Rectal smooth muscle tissue (tissue), 1 donor: Measurements from ENCODE around the gene HOMER2.

Source experiments
- H3K27ac ChIP-seq: one replicate; pipeline ENCODE4 v1.7.0; 2013; ENCODE audit warnings: low read depth, low read length, inconsistent platforms
- H3K27me3 ChIP-seq: one replicate; pipeline ENCODE4 v1.7.0; 2013; ENCODE audit warnings: low read length; ENCODE audit not compliant: control insufficient read depth, insufficient read depth
- H3K36me3 ChIP-seq: one replicate; pipeline ENCODE4 v1.7.0; 2013; ENCODE audit warnings: low read length; ENCODE audit not compliant: control insufficient read depth, insufficient read depth
- H3K4me1 ChIP-seq: one replicate; pipeline ENCODE4 v1.7.0; 2013; ENCODE audit warnings: low read length; ENCODE audit not compliant: control insufficient read depth, insufficient read depth
- H3K4me3 ChIP-seq: one replicate; pipeline ENCODE4 v1.7.0; 2013; ENCODE audit warnings: low read length
- H3K9ac ChIP-seq: one replicate; pipeline ENCODE4 v1.7.0; 2013; ENCODE audit warnings: low read length

Gene HOMER2

GRCh38 chr15:82845686-82846085 lies 106.8 kb downstream of the HOMER2 start:
- Histone ChIP-seq H3K4me3 (no peak overlapping the region), H3K27me3 (no peaks in the 10 kb centered on the region), H3K9ac (no peak overlapping the region), H3K27ac (no peak overlapping the region), H3K4me1 (no peaks in the 10 kb centered on the region), H3K36me3 (no peaks in the 10 kb centered on the region)

DNA sequence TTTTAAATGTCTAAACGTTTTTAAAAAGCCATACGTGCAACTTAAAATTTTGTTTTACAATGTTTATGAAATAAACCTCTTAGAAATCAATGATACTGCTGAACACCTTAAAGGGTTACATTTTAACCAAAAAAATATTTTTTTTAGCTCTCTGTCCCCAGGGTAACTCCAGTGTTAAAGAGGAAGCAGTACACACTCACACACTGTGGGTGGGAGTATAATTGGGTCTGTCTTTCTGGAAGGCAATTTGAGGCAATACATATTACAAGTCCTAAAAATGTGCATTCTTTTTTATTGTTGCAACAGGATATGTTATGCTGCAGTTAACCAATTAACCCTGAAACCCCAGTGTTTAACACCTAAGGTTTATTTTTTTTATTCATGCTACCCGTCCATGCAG lies 109.0 kb downstream of the HOMER2 start:
- Histone ChIP-seq H3K4me3 (no peak overlapping the region), H3K27ac (no peak overlapping the region), H3K36me3 (no peaks in the 10 kb centered on the region), H3K9ac (no peak overlapping the region), H3K27me3 (no peaks in the 10 kb centered on the region), H3K4me1 (no peaks in the 10 kb centered on the region)

DNA sequence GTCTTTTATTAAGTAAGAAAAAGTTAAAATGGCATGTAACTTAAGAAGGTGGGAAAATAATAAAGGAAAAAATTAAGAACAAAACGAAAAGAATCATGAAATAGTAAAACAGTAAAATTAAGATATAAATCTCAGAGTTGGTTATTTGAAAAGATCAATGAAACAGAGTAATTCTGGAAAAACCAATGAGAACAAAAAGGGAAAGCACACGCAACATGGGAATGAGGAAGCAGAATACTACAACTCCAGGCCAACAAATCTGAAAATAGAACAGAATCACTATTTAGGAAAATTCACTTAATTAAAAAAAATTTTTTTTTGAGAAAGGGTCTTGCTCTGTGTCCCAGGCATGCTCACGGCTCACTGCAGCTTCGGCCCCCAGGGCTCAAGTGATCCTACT lies 112.4 kb downstream of the HOMER2 start:
- H3K9ac ChIP-seq = no peak overlapping the region
- no peak overlapping the region for H3K4me3 ChIP-seq
- H3K27me3 ChIP-seq = no peaks in the 10 kb centered on the region
- no peak overlapping the region for H3K27ac ChIP-seq
- no peaks in the 10 kb centered on the region for H3K4me1 ChIP-seq
- peaks cover 19% of the 10 kb centered on the region for H3K36me3 ChIP-seq

- H3K4me1 ChIP-seq = no peaks in the 10 kb centered on the region
- H3K36me3 ChIP-seq = peaks cover 22% of the 10 kb centered on the region
- H3K9ac ChIP-seq = no peak overlapping the region
- no peak overlapping the region for H3K4me3 ChIP-seq
- no peaks in the 10 kb centered on the region for H3K27me3 ChIP-seq
- H3K27ac ChIP-seq = no peak overlapping the region
These were observed 113.4 kb downstream of the HOMER2 start for GRCh38 chr15:82839136-82839535.

GRCh38 chr15:82838096-82838735 lies 114.3 kb downstream of the HOMER2 start:
- Histone ChIP-seq H3K4me1 (no peaks in the 10 kb centered on the region), H3K27ac (no peak overlapping the region), H3K36me3 (peaks cover 25% of the 10 kb centered on the region), H3K27me3 (no peaks in the 10 kb centered on the region), H3K9ac (no peak overlapping the region), H3K4me3 (no peak overlapping the region)

- Histone ChIP-seq H3K27ac (no peak overlapping the region), H3K27me3 (no peaks in the 10 kb centered on the region), H3K4me3 (no peak overlapping the region), H3K4me1 (no peaks in the 10 kb centered on the region), H3K9ac (no peak overlapping the region), H3K36me3 (peaks cover 31% of the 10 kb centered on the region)
These were observed 117.1 kb downstream of the HOMER2 start for GRCh38 chr15:82835391-82835917.

GRCh38 chr15:82833362-82833682 lies 119.2 kb downstream of the HOMER2 start:
- Histone ChIP-seq H3K27ac (no peak overlapping the region), H3K36me3 (peaks cover 46% of the 10 kb centered on the region), H3K4me1 (no peaks in the 10 kb centered on the region), H3K4me3 (no peak overlapping the region), H3K9ac (no peak overlapping the region), H3K27me3 (no peaks in the 10 kb centered on the region)

- peaks cover 51% of the 10 kb centered on the region for H3K36me3 ChIP-seq
These were observed 119.7 kb downstream of the HOMER2 start for GRCh38 chr15:82832601-82833361.

GRCh38 chr15:82831894-82832600 lies 120.5 kb downstream of the HOMER2 start:
- Histone ChIP-seq H3K4me1 (no peaks in the 10 kb centered on the region), H3K36me3 (peaks cover 49% of the 10 kb centered on the region), H3K27me3 (no peaks in the 10 kb centered on the region), H3K9ac (no peak overlapping the region), H3K4me3 (no peak overlapping the region), H3K27ac (no peak overlapping the region)

More at GRCh38 chr15:82832601-82833361, 119.7 kb downstream of the HOMER2 start:
- H3K4me3 ChIP-seq = no peak overlapping the region
- H3K9ac ChIP-seq = no peak overlapping the region
- no peak overlapping the region for H3K27ac ChIP-seq
- no peaks in the 10 kb centered on the region for H3K27me3 ChIP-seq
- no peaks in the 10 kb centered on the region for H3K4me1 ChIP-seq

GRCh38 chr15:82830427-82831173 lies 121.9 kb downstream of the HOMER2 start:
- Histone ChIP-seq H3K36me3 (peaks cover 42% of the 10 kb centered on the region), H3K4me1 (no peaks in the 10 kb centered on the region), H3K27me3 (no peaks in the 10 kb centered on the region), H3K9ac (no peak overlapping the region), H3K27ac (no peak overlapping the region), H3K4me3 (no peak overlapping the region)

DNA sequence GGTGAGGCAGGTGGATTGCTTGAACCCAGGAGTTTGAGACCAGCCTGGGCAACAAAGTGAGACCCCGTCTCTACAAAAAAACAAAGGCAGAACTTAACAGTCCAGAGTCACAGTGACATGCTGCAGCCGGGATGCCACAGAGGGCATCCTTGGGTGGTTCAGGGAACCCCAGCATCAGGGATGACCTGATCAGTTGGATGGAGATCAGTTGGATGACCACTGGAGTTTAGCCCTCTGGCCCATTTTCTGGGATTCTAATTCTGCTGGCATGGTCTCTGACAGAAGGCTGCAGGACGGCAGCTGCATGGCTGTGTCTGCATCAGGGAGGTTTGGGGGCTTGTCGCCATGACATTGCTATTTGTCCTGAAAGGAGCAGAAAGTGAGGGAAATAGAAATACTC lies 123.3 kb downstream of the HOMER2 start:
- Histone ChIP-seq H3K4me3 (no peak overlapping the region), H3K27me3 (no peaks in the 10 kb centered on the region), H3K36me3 (peaks cover 38% of the 10 kb centered on the region), H3K9ac (no peak overlapping the region), H3K4me1 (no peaks in the 10 kb centered on the region), H3K27ac (no peak overlapping the region)

GRCh38 chr15:82828075-82828474 lies 124.4 kb downstream of the HOMER2 start:
- H3K27me3 ChIP-seq = no peaks in the 10 kb centered on the region
- H3K4me1 ChIP-seq = no peaks in the 10 kb centered on the region
- H3K9ac ChIP-seq = no peak overlapping the region
- no peak overlapping the region for H3K4me3 ChIP-seq
- H3K27ac ChIP-seq = no peak overlapping the region
- peaks cover 36% of the 10 kb centered on the region for H3K36me3 ChIP-seq
